ENCODE results near the gene ALPL. TPM values are rescaled to one million over a fixed set of nuclear protein-coding genes. Genes with fewer than 3 reads are reported as not detected.

Gene ALPL
- total RNA-seq, 1 donor from 2014 or later: 10.2 TPM

DNA sequence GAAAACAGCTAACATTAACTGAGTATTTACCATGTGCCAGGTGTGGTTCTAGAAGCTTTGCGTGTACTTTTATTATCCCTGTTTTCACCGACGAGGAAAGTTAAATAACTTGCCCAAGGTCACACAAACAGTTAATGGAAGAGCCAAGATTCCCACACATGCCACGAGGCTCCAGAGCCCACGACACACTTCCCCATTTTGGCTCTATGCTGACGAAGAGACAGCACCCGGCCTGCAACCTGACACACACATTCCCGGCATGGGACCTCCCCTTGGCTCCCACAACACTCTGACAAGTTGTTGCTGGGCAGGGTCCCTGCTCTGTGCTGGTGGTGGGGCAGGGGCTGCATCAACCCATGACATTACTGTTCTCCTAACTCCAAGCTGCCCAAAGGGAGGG, 107.1 kb downstream of the ALPL start:
- intact Hi-C loops (cut with micrococcal nuclease): no loop called here
- TF ChIP-seq, protein P1, sequence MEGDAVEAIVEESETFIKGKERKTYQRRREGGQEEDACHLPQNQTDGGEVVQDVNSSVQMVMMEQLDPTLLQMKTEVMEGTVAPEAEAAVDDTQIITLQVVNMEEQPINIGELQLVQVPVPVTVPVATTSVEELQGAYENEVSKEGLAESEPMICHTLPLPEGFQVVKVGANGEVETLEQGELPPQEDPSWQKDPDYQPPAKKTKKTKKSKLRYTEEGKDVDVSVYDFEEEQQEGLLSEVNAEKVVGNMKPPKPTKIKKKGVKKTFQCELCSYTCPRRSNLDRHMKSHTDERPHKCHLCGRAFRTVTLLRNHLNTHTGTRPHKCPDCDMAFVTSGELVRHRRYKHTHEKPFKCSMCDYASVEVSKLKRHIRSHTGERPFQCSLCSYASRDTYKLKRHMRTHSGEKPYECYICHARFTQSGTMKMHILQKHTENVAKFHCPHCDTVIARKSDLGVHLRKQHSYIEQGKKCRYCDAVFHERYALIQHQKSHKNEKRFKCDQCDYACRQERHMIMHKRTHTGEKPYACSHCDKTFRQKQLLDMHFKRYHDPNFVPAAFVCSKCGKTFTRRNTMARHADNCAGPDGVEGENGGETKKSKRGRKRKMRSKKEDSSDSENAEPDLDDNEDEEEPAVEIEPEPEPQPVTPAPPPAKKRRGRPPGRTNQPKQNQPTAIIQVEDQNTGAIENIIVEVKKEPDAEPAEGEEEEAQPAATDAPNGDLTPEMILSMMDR (IDR thresholded peaks at IDR 0.05; ENCODE audit: borderline replicate concordance): no peak

DNA sequence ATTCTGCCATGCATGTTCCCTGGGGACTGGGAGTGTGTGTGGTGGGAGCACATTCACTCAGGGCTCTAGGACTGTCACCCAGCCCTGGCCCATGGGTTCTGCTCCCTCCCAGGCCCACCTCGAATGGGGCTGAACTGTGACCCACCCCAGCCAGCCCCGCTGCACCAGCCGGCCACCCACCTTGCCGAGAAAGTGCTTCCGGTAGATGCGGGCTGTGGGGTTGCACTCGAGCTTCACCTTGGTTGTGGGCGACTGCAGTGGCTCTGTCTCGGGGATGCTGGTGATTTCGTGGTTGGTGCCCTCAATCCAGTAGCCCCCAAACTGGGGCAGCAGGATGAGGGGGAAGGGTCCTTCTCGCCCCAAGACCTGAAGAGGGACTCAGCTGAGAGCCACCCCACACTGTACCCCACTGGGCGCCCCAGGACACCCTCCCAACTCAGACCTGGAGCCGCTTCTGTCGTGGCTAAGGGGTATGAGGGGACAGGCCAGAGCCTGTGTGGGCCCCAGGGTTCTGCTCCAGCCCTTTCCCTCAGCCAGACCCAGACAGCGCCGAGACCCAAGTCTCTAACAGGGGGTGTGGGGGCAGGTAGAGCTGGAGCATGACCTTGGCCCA, 108.0 kb downstream of the ALPL start:
- TF ChIP-seq, protein P1 (IDR thresholded peaks at IDR 0.05; ENCODE audit: borderline replicate concordance): no peak

More for the DNA sequence above, 107.1 kb downstream of the ALPL start:
- H3K4me3 ChIP-seq: no peak overlapping the region
- peaks cover 22% of the 10 kb centered on the region for H3K4me1 ChIP-seq
- H3K9me3 ChIP-seq (replicated peaks): no peaks in the 10 kb centered on the region
- no peak overlapping the region for H3K27ac ChIP-seq (replicated peaks)
- DNase-seq: no peak
- H3K27me3 ChIP-seq (ENCODE audit: low read depth): peaks cover 31% of the 10 kb centered on the region
- H3K36me3 ChIP-seq: no peaks in the 10 kb centered on the region

DNA sequence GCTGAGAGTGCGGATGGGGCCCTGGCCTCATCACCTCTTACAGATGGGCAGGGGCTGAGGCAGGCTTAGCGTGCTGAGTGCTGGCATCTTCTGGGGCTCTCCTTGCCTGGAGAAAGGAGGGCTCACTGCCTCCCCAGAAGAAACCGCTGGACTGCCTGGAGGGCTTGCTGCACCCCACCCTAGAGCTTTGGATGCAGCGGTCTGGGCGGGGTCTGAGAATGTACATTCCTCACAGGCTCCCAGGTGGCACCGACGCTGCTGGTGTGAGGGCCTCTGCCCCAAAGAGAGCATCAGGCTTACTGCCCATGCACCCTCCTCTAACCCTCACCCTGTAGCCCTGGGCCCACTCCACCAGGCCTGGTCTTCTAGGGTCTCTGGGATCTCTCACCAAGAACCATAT, 108.8 kb downstream of the ALPL start:
- no peak for DNase-seq
- H3K27ac ChIP-seq (replicated peaks): no peak overlapping the region
- no peaks in the 10 kb centered on the region for H3K9me3 ChIP-seq (replicated peaks)
- no peaks in the 10 kb centered on the region for H3K36me3 ChIP-seq
- TF ChIP-seq, protein P1 (IDR thresholded peaks at IDR 0.05; ENCODE audit: borderline replicate concordance): no peak
- peaks cover 30% of the 10 kb centered on the region for H3K4me1 ChIP-seq
- H3K27me3 ChIP-seq (ENCODE audit: low read depth): peaks cover 45% of the 10 kb centered on the region
- no peak overlapping the region for H3K4me3 ChIP-seq
- intact Hi-C loops (cut with micrococcal nuclease): no loop called here

More for the DNA sequence above, 108.0 kb downstream of the ALPL start:
- H3K4me3 ChIP-seq: no peak overlapping the region
- no peaks in the 10 kb centered on the region for H3K9me3 ChIP-seq (replicated peaks)
- no peak for DNase-seq
- no peaks in the 10 kb centered on the region for H3K36me3 ChIP-seq
- intact Hi-C loops (cut with micrococcal nuclease): no loop called here
- peaks cover 27% of the 10 kb centered on the region for H3K4me1 ChIP-seq
- peaks cover 39% of the 10 kb centered on the region for H3K27me3 ChIP-seq (ENCODE audit: low read depth)
- no peak overlapping the region for H3K27ac ChIP-seq (replicated peaks)

DNA sequence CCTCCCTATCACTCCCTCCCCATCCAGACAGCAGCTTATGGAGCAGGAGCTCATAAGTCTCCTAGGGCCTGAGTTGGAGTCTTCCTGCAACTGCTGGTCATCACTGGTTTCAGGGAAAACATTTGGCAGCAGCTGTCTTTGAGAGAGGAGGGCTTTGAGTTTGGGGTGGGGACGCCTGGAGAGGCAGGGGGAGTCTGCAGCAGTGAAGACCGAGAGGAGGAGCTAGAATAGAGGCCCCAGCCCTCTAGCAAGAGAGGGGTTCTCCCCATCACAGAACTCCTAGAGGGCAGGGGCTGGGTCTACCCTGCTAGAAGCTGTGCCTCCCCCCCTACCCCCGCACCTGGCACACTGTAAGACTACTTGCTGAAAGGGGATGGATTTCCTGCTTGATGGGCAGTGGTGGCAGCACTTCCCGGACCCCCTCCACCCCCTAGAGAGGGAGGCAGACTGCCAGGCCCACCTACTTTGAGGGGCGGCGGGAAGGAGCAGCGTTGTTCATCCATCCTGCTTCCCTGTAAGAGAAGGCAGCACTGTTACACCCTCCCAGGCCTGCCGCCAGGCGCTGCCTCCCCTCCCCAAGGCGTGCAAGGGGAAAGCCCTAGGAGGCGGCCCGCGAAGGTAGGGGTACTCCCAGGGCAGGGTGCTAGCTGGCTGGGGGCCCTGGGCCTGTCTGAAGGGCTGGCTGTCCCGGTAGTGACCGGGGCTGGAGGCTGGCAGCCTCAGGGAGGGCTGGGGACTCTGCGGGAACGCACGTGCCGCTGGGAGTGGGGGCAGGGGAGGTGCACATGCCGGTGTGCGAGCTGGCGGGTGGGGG, 109.5 kb downstream of the ALPL start:
- Histone ChIP-seq H3K4me1 (peaks cover 30% of the 10 kb centered on the region), H3K27ac (replicated peaks) (no peak overlapping the region), H3K4me3 (no peak overlapping the region), H3K36me3 (no peaks in the 10 kb centered on the region), H3K9me3 (replicated peaks) (no peaks in the 10 kb centered on the region), H3K27me3 (ENCODE audit: low read depth) (peaks cover 52% of the 10 kb centered on the region)
- no peak for DNase-seq
- intact Hi-C loops (cut with micrococcal nuclease): no loop called here
- TF ChIP-seq, protein P1 (IDR thresholded peaks at IDR 0.05; ENCODE audit: borderline replicate concordance): no peak

DNA sequence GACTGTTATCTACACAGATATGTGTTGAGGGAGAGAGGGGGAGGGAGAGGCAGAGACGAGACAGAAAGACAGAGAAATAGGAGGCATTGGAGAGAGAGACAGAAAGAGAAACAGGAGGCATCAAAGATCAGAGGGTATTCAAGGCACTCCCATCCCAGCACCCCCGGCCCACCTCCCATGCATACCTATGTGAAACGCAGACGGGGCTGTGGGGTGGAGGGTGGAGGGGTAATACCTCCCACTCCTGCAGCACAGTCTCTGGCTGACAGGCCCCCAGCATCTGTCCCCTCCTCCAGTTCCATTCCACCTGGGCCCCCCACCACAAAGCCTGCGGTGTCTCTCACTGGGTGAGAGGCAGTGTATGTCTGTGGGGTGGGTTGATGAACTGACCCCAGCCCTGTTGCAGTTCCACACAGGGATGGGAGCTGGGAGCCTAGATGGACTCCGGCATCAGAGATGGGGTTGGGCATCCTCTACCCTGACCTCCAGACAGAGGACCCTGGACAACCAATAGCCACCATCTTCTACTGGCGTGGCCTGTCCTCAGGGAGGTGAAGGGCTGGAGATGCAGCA, 110.2 kb downstream of the ALPL start:
- H3K27me3 ChIP-seq (ENCODE audit: low read depth): peaks cover 56% of the 10 kb centered on the region
- no peak overlapping the region for H3K27ac ChIP-seq (replicated peaks)
- H3K4me3 ChIP-seq: no peak overlapping the region
- TF ChIP-seq, protein P1 (IDR thresholded peaks at IDR 0.05; ENCODE audit: borderline replicate concordance): no peak
- DNase-seq: no peak
- no peaks in the 10 kb centered on the region for H3K36me3 ChIP-seq
- peaks cover 30% of the 10 kb centered on the region for H3K4me1 ChIP-seq
- H3K9me3 ChIP-seq (replicated peaks): no peaks in the 10 kb centered on the region
- intact Hi-C loops (cut with micrococcal nuclease): no loop called here

Measured in left ventricle myocardium inferior (tissue), 1 donor.